D341Med (cell line): ENCODE measurements around the gene MRPL16.
"Not testable (repeated sequence)": the region's sequence is repeated elsewhere in the genome, so short reads cannot be mapped to it uniquely, and the experiment has no call there.

ENCODE experiments used
- DNase-seq: peaks from one replicate; pipeline ENCODE4 v3.0.0; 2012; ENCODE audit warnings: low spot score

The MRPL16 gene

DNA sequence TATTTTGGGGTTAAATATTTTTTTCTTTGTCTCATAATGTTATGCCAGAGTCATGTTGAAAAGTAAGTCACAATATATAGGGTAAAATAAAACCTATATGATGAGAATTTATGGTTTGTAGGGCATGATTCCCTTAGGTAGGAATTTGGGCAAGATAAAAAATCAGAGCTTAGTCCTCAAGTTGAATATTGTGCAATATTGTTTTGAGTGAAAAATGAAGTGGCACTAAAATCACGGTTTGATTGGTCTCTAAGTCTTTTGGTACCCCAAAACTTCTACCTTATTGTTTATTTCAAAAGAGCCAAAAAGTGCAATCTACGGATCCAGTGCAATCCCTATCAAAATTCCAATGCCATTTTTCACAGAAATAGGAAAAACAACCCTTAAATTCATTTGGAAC lies 1.6 kb upstream of the MRPL16 start:
- DNase-seq: no peak

GRCh38 chr11:59810911-59811259 lies 307 bp upstream of the MRPL16 start:
- DNase-seq: no peak

DNA sequence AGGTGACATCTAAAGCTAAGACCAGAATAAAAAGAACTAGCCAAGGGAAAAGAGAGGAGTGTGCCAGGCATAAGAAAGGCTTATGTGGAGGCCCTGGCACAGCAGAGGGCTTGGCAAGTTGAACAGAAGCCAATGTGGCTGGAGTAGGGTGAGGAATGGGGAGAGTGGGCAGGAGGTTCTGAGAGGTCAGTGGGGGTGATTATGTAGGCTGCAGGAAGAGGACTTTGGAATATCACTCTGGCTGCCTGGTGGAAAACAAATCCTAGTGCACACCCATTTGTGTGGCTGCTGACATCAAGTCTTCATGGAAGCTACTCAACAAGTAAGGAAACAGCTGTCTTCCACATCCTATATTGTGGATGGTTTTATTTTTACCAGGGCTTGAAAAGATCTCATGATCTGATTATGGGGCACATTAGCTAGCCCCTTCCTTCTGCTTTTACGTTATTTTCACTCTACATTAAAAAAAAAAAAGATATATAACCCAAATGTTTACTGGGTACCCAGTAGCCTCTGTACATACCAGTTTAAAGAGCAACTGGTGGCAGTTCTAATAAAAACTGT lies 3.4 kb downstream of the MRPL16 start:
- DNase-seq: no peak

- DNase-seq: no peak
Observed at GRCh38 chr11:59804061-59804460, 6.5 kb downstream of the MRPL16 start.

GRCh38 chr11:59802639-59803176 lies 7.9 kb downstream of the MRPL16 start:
- peak; percentile 51 for DNase-seq

GRCh38 chr11:59801981-59802638 lies 8.5 kb downstream of the MRPL16 start:
- DNase-seq: peak; percentile 48

DNA sequence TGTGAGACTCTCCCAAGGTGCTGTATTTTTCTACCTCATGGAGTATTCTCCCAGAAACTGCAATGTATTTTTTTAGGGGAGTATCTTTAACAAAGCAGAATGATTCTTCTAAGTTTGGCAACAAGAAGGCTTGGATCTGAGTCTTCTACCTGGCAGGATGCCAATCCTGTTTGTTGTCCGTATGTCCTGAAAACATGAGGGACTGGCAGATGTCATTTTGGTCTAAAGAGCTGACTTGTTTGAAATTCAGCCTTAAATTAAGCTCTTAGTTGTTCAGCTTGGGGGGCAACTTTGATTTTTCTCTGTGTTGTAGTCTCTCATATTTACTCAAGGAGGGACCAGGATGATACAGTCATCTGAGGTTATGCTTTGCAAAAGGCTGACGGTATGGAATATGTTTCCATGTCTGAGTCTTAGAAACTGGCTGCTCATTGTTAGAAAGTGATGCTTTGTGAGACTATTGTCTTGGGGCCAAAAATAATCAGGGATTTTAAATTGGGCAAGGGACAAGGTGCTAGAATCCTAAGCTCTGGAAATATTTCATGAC lies 9.3 kb downstream of the MRPL16 start:
- no peak for DNase-seq

GRCh38 chr11:59800390-59801025 lies 10.1 kb downstream of the MRPL16 start:
- no peak for DNase-seq

DNA sequence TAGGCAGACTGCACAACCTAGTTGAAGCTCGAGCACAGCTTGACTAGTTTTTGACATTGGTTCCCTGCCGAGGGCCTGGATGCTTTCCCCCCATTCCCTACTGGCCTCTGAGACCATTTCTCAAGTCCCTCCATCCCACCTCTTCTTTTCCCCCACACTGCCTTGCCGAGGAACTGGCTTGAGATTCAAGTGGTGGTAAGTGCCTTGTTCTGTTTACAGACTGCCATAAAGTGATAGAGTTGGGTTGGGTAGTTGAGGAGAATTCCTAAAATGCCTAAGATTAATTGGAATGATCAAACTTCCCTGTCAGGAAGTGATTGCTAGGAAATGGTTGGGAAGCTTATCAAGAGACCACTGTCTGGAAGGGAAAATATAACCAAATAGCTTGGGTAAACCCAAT lies 16.2 kb downstream of the MRPL16 start:
- DNase-seq: no peak

DNA sequence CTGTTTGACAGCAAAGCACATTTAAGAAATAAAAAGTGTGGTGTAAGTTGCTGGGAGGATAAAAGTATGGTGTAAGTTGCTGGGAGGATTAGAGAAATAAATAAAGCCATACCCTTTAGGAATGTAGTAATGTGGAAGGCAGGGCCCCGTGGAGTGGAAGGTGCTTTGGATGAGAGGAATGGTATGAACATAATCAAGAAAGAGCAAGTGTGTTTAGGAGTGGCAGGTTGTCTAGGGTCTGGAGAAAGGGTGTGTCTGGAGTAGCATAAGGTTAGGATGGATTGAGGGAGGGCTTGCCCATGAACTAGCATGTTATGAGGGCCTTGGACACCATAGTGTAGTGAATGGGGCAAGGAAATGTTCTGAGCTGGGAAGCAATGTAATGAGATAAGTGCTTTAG lies 18.1 kb downstream of the MRPL16 start:
- DNase-seq: no peak

DNA sequence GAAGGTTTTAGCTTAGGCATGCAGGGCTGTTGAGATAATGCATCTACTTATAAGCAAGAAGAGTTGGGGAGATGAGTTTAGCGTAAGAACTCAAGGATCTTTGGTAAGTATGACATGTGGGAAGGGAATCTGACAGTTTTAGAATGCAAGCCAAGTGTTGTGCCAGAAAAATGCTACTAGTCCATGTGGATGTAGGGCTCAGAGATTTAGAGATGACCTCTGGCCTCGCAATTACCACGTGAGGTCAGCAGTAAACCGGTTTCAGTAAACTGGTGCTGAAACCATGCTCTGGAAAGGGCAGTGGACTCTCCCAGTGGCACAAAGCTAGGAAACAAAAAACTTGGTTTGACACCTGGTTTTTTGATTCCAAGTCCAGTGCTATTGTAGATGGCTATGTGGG lies 18.9 kb downstream of the MRPL16 start:
- DNase-seq: no peak

GRCh38 chr11:59787816-59788215 lies 22.8 kb downstream of the MRPL16 start:
- no peak for DNase-seq

- no peak for DNase-seq
Observed at GRCh38 chr11:59787255-59787588, 23.4 kb downstream of the MRPL16 start.

DNA sequence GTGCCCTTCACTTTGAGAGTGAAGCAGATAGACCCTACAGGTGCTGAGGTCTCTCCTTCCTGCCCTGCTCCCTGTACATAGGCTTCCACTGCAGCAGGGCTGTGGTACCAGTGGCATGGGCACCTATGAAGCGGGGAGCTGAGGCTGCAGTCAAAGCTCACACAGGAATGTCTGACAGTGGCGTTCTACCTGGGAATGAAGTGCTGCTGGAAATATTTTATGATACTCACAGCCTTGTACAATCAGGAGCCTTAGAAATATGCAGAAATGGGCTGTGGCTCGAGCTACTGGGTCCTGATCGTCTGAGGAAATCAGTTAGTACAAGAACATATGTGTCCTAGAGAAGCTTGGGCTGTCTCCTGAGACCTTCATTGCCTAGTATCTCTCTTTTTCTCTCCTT lies 24.8 kb downstream of the MRPL16 start:
- no peak for DNase-seq

- not testable (repeated sequence) for DNase-seq
Observed at GRCh38 chr11:59784441-59784840, 26.1 kb downstream of the MRPL16 start.

GRCh38 chr11:59783632-59784090 lies 26.9 kb downstream of the MRPL16 start:
- no peak for DNase-seq

DNA sequence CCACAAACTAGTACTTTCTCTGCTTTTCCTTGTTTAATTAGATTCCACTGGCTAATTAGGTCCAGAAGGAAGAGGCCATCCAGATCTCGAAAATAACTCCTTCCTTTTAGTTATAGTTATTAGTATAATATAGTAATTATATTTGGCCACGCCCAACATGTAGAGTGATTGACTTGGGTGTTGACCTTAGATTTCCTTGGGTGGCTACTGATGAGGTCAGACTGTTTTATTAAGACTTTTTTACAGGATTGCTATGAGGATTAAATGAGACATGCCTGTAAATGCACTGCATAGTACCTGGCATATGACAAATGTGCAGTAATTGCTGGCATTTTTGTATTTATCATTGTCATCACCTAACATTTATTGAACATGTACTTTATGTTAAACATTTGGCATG lies 28.5 kb downstream of the MRPL16 start:
- no peak for DNase-seq

GRCh38 chr11:59779487-59779886 lies 31.1 kb downstream of the MRPL16 start:
- no peak for DNase-seq

- DNase-seq: no peak
Observed at GRCh38 chr11:59778122-59778521, 32.5 kb downstream of the MRPL16 start.

GRCh38 chr11:59777104-59777503 lies 33.5 kb downstream of the MRPL16 start:
- DNase-seq: no peak

DNA sequence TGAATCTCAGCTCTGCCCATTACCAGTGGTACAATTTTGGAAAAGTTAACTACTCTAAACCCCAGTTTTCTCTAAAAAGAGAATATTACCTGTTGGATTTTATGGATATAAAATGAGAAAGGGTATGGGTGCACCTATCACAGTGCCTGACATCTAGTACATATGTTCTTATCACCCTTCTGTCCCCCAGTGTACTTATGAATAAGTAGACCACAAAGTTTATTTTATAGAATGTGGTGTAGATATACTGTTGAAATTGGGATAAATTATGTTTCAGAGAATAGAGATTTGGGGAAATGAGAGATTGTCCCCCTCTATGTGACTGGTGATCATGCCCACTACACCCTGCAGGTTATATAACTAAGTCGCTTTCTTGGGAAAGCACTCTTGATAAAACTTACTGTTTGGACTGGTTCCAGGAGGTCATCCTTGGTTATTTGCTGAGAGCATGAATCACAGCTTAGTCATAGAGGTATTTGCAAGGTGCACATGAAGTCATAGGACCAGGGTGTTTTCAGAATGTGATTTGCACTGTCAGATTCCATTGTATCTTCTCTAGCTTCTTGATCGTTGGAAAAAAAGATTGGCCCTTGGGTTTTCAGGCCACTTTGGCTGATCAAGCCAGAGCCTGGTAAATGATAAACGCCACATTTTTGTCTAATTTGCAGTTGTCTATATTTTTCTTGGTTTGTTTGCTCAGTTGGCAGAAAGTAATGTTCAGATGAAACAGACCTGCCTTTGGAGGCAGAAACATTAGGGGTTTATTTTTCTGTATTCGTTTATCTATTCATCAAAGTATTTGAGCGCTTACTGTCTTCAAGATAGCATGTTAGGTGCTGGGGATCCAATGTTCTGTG lies 34.1 kb downstream of the MRPL16 start:
- DNase-seq: no peak

GRCh38 chr11:59773083-59773440 lies 37.5 kb downstream of the MRPL16 start:
- no peak for DNase-seq
